H1 (cell line): Measurements from ENCODE around the gene TTC33. TPM values are rescaled to one million over a fixed set of nuclear protein-coding genes. Genes with fewer than 3 reads are reported as not detected.

Experiments used
- CTCF ChIA-PET: fragments of 300-600 bp; sonication (Branson Sonifier 250); formaldehyde crosslinking; loops from one replicate; lab custom pipeline; 2021; ENCODE audit not compliant: partially characterized antibody; lab: Charles Lee
- POLR2A ChIA-PET: fragments of 300-600 bp; sonication (Branson Sonifier 250); formaldehyde crosslinking; loops from one replicate; lab custom pipeline; 2021; ENCODE audit warnings: inconsistent platforms; ENCODE audit not compliant: partially characterized antibody; lab: Charles Lee
- DNase-seq, 2 experiments: peaks; one replicate each; pipeline versions ENCODE4 v3.0.0 to v3.0.0-alpha.2; 2010 to 2022; ENCODE audit warnings: low spot score in 2 of 2, low read depth in 1 of 2, mixed read lengths in 1 of 2
- FAIRE-seq: peaks from 2 replicates; lab custom pipeline; 2011; peaks lifted over from hg19 to GRCh38; lab: Jason Lieb, UNC
- H2AFZ ChIP-seq: 2 replicates; pipeline ENCODE4 v1.8.1; 2012; ENCODE audit warnings: low read length, inconsistent platforms
- H2AK5ac ChIP-seq: 2 replicates; pipeline ENCODE4 v1.6.1; 2013; ENCODE audit warnings: low read depth, low read length
- H2BK120ac ChIP-seq: replicated peaks from 2 replicates; pipeline ENCODE3; 2013; ENCODE audit warnings: low read depth, low read length, inconsistent platforms
- H2BK12ac ChIP-seq: 2 replicates; pipeline ENCODE4 v1.6.1; 2013; ENCODE audit warnings: low read depth, low read length
- H2BK15ac ChIP-seq: 2 replicates; pipeline ENCODE4 v1.6.1; 2013; ENCODE audit warnings: low read length
- H2BK20ac ChIP-seq: 2 replicates; pipeline ENCODE4 v1.6.1; 2013; ENCODE audit warnings: low read length
- H2BK5ac ChIP-seq: 2 replicates; pipeline ENCODE4 v1.6.1; 2013; ENCODE audit warnings: low read depth, low read length
- H3K14ac ChIP-seq: 2 replicates; pipeline ENCODE4 v1.6.1; 2013; ENCODE audit warnings: inconsistent platforms; ENCODE audit not compliant: insufficient read length
- H3K18ac ChIP-seq: 2 replicates; pipeline ENCODE4 v1.6.1; 2013; ENCODE audit warnings: low read length; ENCODE audit errors: extremely low read depth
- H3K23ac ChIP-seq: 2 replicates; pipeline ENCODE4 v1.6.1; 2013; ENCODE audit warnings: inconsistent platforms; ENCODE audit not compliant: insufficient read length
- H3K23me2 ChIP-seq: 2 replicates; pipeline ENCODE4 v1.6.1; 2013; ENCODE audit warnings: low read depth, low read length
- H3K27ac ChIP-seq: 2 replicates; pipeline ENCODE4 v1.6.1; 2011; ENCODE audit warnings: low read depth, low read length, inconsistent platforms
- H3K27me3 ChIP-seq, 4 experiments: replicated peaks in 1 of 4; 1 replicate in 1 of 4; 2 replicates in 3 of 4; pipeline versions ENCODE4 v1.6.1 to v1.8.1; 2011 to 2013; ENCODE audit warnings: low read length in 3 of 4, mild to moderate bottlenecking in 3 of 4, inconsistent platforms in 2 of 4, mixed read lengths in 2 of 4, moderate library complexity in 1 of 4; ENCODE audit not compliant: control insufficient read depth in 3 of 4, insufficient read depth in 3 of 4; ENCODE audit errors: extremely low read depth in 1 of 4
- H3K36me3 ChIP-seq, 4 experiments: 2 replicates each; pipeline versions ENCODE4 v1.6.1 to v1.8.1; 2011 to 2013; ENCODE audit warnings: mild to moderate bottlenecking in 4 of 4, low read length in 3 of 4, moderate library complexity in 2 of 4, control low read depth in 1 of 4, inconsistent platforms in 1 of 4; ENCODE audit not compliant: insufficient read depth in 4 of 4, control insufficient read depth in 2 of 4
- H3K4ac ChIP-seq: replicated peaks from 2 replicates; pipeline ENCODE3; 2013; ENCODE audit warnings: low read length, low read depth, mixed read lengths, inconsistent platforms; ENCODE audit not compliant: insufficient read length
- H3K4me1 ChIP-seq, 4 experiments: replicated peaks in 1 of 4; 1 replicate in 1 of 4; 2 replicates in 3 of 4; pipeline versions ENCODE4 v1.6.1 to v1.8.1; 2011 to 2013; ENCODE audit warnings: low read length in 3 of 4, inconsistent platforms in 2 of 4, mixed read lengths in 1 of 4; ENCODE audit not compliant: insufficient read depth in 4 of 4, control insufficient read depth in 3 of 4
- H3K4me2 ChIP-seq, 2 experiments: 2 replicates each; pipeline versions ENCODE4 v1.6.1 to v1.8.1; 2011 to 2013; ENCODE audit warnings: low read depth in 2 of 2, low read length in 2 of 2, control low read depth in 1 of 2, inconsistent platforms in 1 of 2, mild to moderate bottlenecking in 1 of 2; ENCODE audit not compliant: insufficient read depth in 1 of 2
- H3K4me3 ChIP-seq, 4 experiments: fragments of 200-600, 300-600 bp in 1 of 4; sonication (generic), shearing (Covaris generic), sonication (Bioruptor Twin) in 1 of 4; 2 replicates each; pipeline versions ENCODE4 v1.5.1 to v1.8.1; 2011 to 2016; ENCODE audit warnings: low read length in 4 of 4, low read depth in 3 of 4, control low read depth in 2 of 4, inconsistent platforms in 2 of 4, mild to moderate bottlenecking in 2 of 4, mixed read lengths in 1 of 4, moderate library complexity in 1 of 4; ENCODE audit not compliant: insufficient read depth in 2 of 4; ENCODE audit errors: extremely low read depth in 1 of 4
- H3K56ac ChIP-seq: replicated peaks from 2 replicates; pipeline ENCODE3; 2013; ENCODE audit warnings: low read depth, mild to moderate bottlenecking, mixed read lengths, low read length, inconsistent platforms; ENCODE audit not compliant: insufficient read length
- H3K79me1 ChIP-seq: 2 replicates; pipeline ENCODE4 v1.6.1; 2013; ENCODE audit warnings: low read depth, low read length, control low read depth
- H3K79me2 ChIP-seq, 2 experiments: 2 replicates each; pipeline versions ENCODE4 v1.6.1 to v1.8.1; 2012 to 2013; ENCODE audit warnings: low read length in 2 of 2, mild to moderate bottlenecking in 2 of 2, inconsistent platforms in 1 of 2; ENCODE audit not compliant: insufficient read depth in 2 of 2, control insufficient read depth in 1 of 2
- H3K9ac ChIP-seq, 4 experiments: replicated peaks in 1 of 4; 1 replicate in 1 of 4; 2 replicates in 3 of 4; pipeline versions ENCODE4 v1.6.1 to v1.8.1; 2011 to 2013; ENCODE audit warnings: low read depth in 3 of 4, low read length in 3 of 4, control low read depth in 2 of 4, mild to moderate bottlenecking in 2 of 4, moderate library complexity in 2 of 4, inconsistent platforms in 1 of 4; ENCODE audit errors: extremely low read depth in 1 of 4
- H3K9me3 ChIP-seq, 2 experiments: 2 replicates each; pipeline versions ENCODE4 v1.6.1 to v1.8.1; 2012 to 2013; ENCODE audit warnings: mild to moderate bottlenecking in 2 of 2, moderate library complexity in 2 of 2, control low read depth in 1 of 2, inconsistent platforms in 1 of 2, low read depth in 1 of 2, low read length in 1 of 2, mixed read lengths in 1 of 2; ENCODE audit not compliant: insufficient read depth in 2 of 2
- H4K20me1 ChIP-seq, 2 experiments: replicated peaks in 1 of 2; 2 replicates each; pipeline versions ENCODE3 to v1.8.1; 2011 to 2013; ENCODE audit warnings: inconsistent platforms in 2 of 2, low read length in 2 of 2, mild to moderate bottlenecking in 1 of 2; ENCODE audit not compliant: insufficient read depth in 2 of 2, control insufficient read depth in 1 of 2
- H4K5ac ChIP-seq: 2 replicates; pipeline ENCODE4 v1.6.1; 2013; ENCODE audit warnings: low read length, low read depth, mixed read lengths, inconsistent platforms; ENCODE audit not compliant: insufficient read length
- H4K8ac ChIP-seq: 2 replicates; pipeline ENCODE4 v1.8.0; 2013; ENCODE audit warnings: mild to moderate bottlenecking, moderate library complexity, low read length, inconsistent platforms; ENCODE audit not compliant: insufficient read depth; ENCODE audit errors: extremely low read depth
- H4K91ac ChIP-seq: replicated peaks from 2 replicates; pipeline ENCODE3; 2013; ENCODE audit warnings: low read length, mixed read lengths, inconsistent platforms; ENCODE audit not compliant: insufficient read length
- CBX8 ChIP-seq: fragments of 300-800, 300-1000 bp; sonication (generic); IDR thresholded peaks from 2 replicates; pipeline ENCODE4 v1.7.1; 2016; ENCODE audit warnings: low read depth, low read length, borderline replicate concordance
- FOSL1 ChIP-seq: IDR thresholded peaks from 2 replicates; pipeline ENCODE4 v1.6.1; 2011; ENCODE audit warnings: mild to moderate bottlenecking, low read depth, low read length, moderate library complexity; ENCODE audit not compliant: insufficient read depth
- GABPA ChIP-seq: IDR thresholded peaks from 2 replicates; pipeline ENCODE4 v1.6.1; 2011; ENCODE audit warnings: mild to moderate bottlenecking, low read length, moderate library complexity, borderline replicate concordance; ENCODE audit not compliant: insufficient read depth
- HDAC6 ChIP-seq: IDR thresholded peaks from one replicate; pipeline ENCODE4 v1.7.1; 2012; ENCODE audit warnings: low read depth, mild to moderate bottlenecking, inconsistent platforms, low read length, moderate library complexity
- KDM1A ChIP-seq: fragments of 200-600, 300-600 bp; sonication (generic); IDR thresholded peaks from 2 replicates; pipeline ENCODE4 v1.7.1; 2016; ENCODE audit warnings: mild to moderate bottlenecking, low read length, borderline replicate concordance
- NRF1 ChIP-seq: IDR thresholded peaks from 2 replicates; pipeline ENCODE4 v1.6.1; 2011; ENCODE audit warnings: mild to moderate bottlenecking, low read depth, low read length, improper control_type of control experiment
- RFX5 ChIP-seq: IDR thresholded peaks from 2 replicates; pipeline ENCODE4 v1.6.1; 2011; ENCODE audit warnings: low read depth, low read length, improper control_type of control experiment, borderline replicate concordance
- SAP30 ChIP-seq: fragments of 300-600 bp; sonication (generic); IDR thresholded peaks from 2 replicates; pipeline ENCODE4 v1.7.1; 2012; ENCODE audit warnings: low read length, moderate library complexity, mild to moderate bottlenecking, inconsistent platforms; ENCODE audit not compliant: insufficient read depth, insufficient replicate concordance
- SIN3A ChIP-seq, 2 experiments: IDR thresholded peaks in 1 of 2; conservative IDR thresholded peaks in 1 of 2; 2 replicates each; pipeline ENCODE4 v1.6.1; 2011 to 2012; ENCODE audit warnings: low read length in 2 of 2, improper control_type of control experiment in 1 of 2, low read depth in 1 of 2, mild to moderate bottlenecking in 1 of 2
- SRF ChIP-seq: IDR thresholded peaks from 2 replicates; pipeline ENCODE4 v1.6.1; 2011; ENCODE audit warnings: mild to moderate bottlenecking, low read depth, low read length, moderate library complexity
- TAF7 ChIP-seq: optimal IDR thresholded peaks from 2 replicates; pipeline ENCODE3; 2011; ENCODE audit warnings: low read depth, mild to moderate bottlenecking, inconsistent platforms, low read length, moderate library complexity, borderline replicate concordance
- USF2 ChIP-seq: IDR thresholded peaks from 2 replicates; pipeline ENCODE4 v1.6.1; 2011; ENCODE audit warnings: low read length, improper control_type of control experiment
- ZNF274 ChIP-seq: IDR thresholded peaks from 2 replicates; pipeline ENCODE4 v1.7.0; 2012; ENCODE audit warnings: low read length, borderline replicate concordance; ENCODE audit errors: extremely low read depth
- WGBS, 2 experiments: shearing (Covaris generic) in 1 of 2; methylation state at CpG; one replicate each; pipeline versions ENCODE4 v1.1.6 to v1.1.7; 2013 to 2015; ENCODE audit warnings: low lambda C conversion rate in 2 of 2, mixed read lengths in 2 of 2, inconsistent platforms in 1 of 2, low coverage in 1 of 2, missing lambda C conversion rate in 1 of 2; ENCODE audit not compliant: insufficient replicate concordance in 2 of 2, insufficient coverage in 1 of 2, insufficient read length in 1 of 2; ENCODE audit errors: extremely low coverage in 1 of 2, missing lambda C conversion rate in 1 of 2; 5-methylcytosine and 5-hydroxymethylcytosine counted together
- polyA plus RNA-seq, 7 experiments: library from polyadenylated mRNA; depleted of rRNA in 3 of 7; stranded (reverse) in 5 of 7; unstranded in 2 of 7; fragments of >200 nt in 5 of 7; fragments of 200-250 nt in 2 of 7; gene quantifications; 1 replicate in 5 of 7; 2 replicates in 1 of 7; 4 replicates in 1 of 7; pipeline versions ENCODE4 v1.2.1 to v1.2.3, GENCODE V29; 2011 to 2013; ENCODE audit warnings: missing spikeins in 2 of 7, mixed read lengths in 2 of 7
- total RNA-seq: library from RNA; stranded (reverse); fragmentation: NEBNext Ultra II Directional; extraction: Animal tissue kit (Norgen Biotek cat#: 25700); gene quantifications from 2 replicates; pipeline ENCODE4 v1.2.1, GENCODE V29; 2021

The TTC33 gene
- total and polyA plus RNA-seq, 2 of the 8 experiments (the other 6 are each of a cell fraction or from before 2014, with no cell fraction given) = 1.2 to 12.6 TPM

DNA sequence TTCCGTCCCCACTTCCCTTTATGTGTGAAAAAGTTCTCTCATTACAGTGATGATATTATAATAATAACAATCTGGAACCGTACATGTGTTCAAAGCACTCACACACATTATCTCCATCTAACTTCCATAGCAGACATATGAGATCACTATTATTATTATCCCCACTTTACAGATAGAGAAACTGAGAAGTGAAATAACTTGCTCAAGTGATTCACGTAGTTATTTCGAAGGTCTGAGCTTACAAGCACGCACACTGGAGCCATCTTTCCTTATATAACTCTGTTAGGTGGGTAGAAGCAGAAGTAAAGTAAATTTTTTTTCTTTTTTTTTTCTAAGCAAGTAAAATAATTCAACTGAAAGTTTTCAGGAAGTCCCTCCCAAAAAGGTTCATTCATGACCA, 139.0 kb downstream of the TTC33 start:
- Histone ChIP-seq H4K91ac (no peak overlapping the region), H4K8ac (no peak overlapping the region), H3K4me1 (no peaks in the 10 kb centered on the region), H2BK12ac (no peak overlapping the region), H2BK5ac (no peak overlapping the region), H2AK5ac (no peak overlapping the region), H4K5ac (no peak overlapping the region), H4K20me1 (no peaks in the 10 kb centered on the region), H2AFZ (no peak overlapping the region), H3K4ac (no peak overlapping the region), H3K36me3 (no peaks in the 10 kb centered on the region), H3K27ac (no peak overlapping the region), H2BK120ac (no peak overlapping the region), H3K56ac (no peak overlapping the region), H2BK20ac (no peak overlapping the region), H2BK15ac (no peak overlapping the region), H3K79me2 (no peaks in the 10 kb centered on the region), H3K9ac (no peak overlapping the region), H3K27me3 (no peaks in the 10 kb centered on the region), H3K23me2 (no peaks in the 10 kb centered on the region), H3K9me3 (no peaks in the 10 kb centered on the region), H3K18ac (no peak overlapping the region), H3K4me3 (no peak overlapping the region), H3K23ac (no peak overlapping the region), H3K4me2 (no peak overlapping the region), H3K14ac (no peak overlapping the region), H3K79me1 (no peaks in the 10 kb centered on the region)
- CTCF ChIA-PET = no interaction called here
- 92% methylated on average over 5 of the region's 5 CpGs; no CpG with 5 or more reads in 1 of the 2 experiments for WGBS, 2 experiments
- FAIRE-seq = no peak
- no peak for DNase-seq
- POLR2A ChIA-PET = no interaction called here
- no peak for TF ChIP-seq USF2
- TF ChIP-seq ZNF274 = no peak
- TF ChIP-seq SRF = no peak
- TF ChIP-seq TAF7 = no peak
- no peak for TF ChIP-seq GABPA
- TF ChIP-seq SIN3A (conservative IDR thresholded peaks at IDR 0.05 in 1 of 2, IDR thresholded peaks at IDR 0.05 in 1 of 2; ENCODE audit: low read depth in 1 of 2, low read length in 2 of 2) = no peak
- TF ChIP-seq NRF1 = no peak
- no peak for TF ChIP-seq HDAC6
- no peak for TF ChIP-seq SAP30
- no peak for TF ChIP-seq FOSL1
- no peak for TF ChIP-seq RFX5
- no peak for TF ChIP-seq CBX8
- TF ChIP-seq KDM1A = no peak
